ENCODE results near the gene ARL13A.
"Not testable (repeated sequence)": the region's sequence is repeated elsewhere in the genome, so short reads cannot be mapped to it uniquely, and the experiment has no call there.

Gene ARL13A

GRCh38 chrX:100969408-100969807 lies at the start of gene ARL13A:
ARL13A (plus strand) TSS chrX:100969708; CDS start chrX:100973690, 3,982 bp downstream.
- no peak for DNase-seq (ENCODE audit: low spot score)

DNA sequence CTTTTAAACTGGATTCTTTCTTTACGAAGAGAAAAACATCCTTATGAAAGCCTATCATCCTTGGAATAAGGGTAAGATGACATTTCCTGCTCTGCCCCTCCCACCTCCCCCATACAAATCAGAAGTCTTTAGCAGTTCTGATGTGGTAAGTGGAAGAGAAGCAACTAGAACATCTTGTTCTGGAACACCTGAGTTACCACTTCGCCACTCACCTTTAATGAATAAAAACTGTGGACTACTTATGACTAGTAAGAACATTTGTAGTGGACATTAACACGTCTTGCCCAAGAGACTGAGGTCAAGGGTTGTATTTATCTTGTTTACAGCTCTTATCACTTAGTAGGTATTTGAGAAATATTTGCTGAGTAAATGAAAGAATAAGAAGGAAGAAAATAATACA lies 45.1 kb upstream of the ARL13A start:
- no peak for DNase-seq (ENCODE audit: low spot score)

DNA sequence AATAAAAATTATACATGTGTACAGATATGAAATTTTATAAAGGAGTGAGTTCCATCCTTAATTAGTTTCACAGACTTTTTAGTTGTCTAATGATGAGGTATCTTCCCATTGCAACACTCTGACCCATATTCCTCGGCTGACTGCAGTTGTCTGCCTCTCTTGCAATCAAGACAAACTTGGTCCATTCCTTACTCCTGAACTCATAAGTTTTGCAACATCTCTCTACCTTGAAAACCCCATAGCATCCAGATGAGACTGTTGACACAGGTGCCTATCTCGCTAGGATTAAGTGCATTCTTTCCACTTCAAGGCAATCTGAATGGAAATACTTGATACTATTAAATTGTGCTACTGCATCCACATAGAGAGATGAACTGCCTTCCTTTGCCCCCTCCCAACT lies 43.1 kb upstream of the ARL13A start:
- no peak for DNase-seq (ENCODE audit: low spot score)

- peak; percentile 21 for DNase-seq (ENCODE audit: low spot score)
Measured at GRCh38 chrX:100928660-100929613, 40.6 kb upstream of the ARL13A start, which contains the start of gene XKRX. XKRX (minus strand) TSS chrX:100928917; CDS start chrX:100928304, 613 bp downstream.

GRCh38 chrX:100931218-100931924 lies 38.1 kb upstream of the ARL13A start:
- no peak for DNase-seq (ENCODE audit: low spot score)

- DNase-seq (ENCODE audit: low spot score): no peak
Measured at GRCh38 chrX:100931925-100932285, 37.6 kb upstream of the ARL13A start.

GRCh38 chrX:100935767-100936166 lies 33.7 kb upstream of the ARL13A start:
- no peak for DNase-seq (ENCODE audit: low spot score)

- DNase-seq (ENCODE audit: low spot score): no peak
Measured at GRCh38 chrX:100939333-100939732, 30.2 kb upstream of the ARL13A start.

DNA sequence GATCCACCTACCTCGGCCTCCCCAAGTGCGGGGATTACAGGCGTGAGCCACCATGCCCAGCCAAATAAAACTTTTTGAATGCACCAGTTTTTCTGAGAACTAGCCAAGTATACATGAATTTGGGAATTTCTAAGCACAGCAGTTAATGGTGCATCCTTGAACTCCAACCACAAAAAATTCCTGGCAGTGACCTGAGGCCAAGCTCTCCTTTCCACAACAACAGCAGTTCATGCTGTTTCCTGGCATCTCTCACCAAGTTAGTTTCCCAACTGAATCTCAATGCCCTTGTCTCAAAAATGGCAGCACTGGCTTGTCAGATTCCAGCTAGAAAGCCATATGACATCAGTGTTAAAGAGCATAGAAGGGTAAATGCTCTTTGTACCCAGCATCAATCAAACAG lies 24.9 kb upstream of the ARL13A start:
- no peak for DNase-seq (ENCODE audit: low spot score)

DNA sequence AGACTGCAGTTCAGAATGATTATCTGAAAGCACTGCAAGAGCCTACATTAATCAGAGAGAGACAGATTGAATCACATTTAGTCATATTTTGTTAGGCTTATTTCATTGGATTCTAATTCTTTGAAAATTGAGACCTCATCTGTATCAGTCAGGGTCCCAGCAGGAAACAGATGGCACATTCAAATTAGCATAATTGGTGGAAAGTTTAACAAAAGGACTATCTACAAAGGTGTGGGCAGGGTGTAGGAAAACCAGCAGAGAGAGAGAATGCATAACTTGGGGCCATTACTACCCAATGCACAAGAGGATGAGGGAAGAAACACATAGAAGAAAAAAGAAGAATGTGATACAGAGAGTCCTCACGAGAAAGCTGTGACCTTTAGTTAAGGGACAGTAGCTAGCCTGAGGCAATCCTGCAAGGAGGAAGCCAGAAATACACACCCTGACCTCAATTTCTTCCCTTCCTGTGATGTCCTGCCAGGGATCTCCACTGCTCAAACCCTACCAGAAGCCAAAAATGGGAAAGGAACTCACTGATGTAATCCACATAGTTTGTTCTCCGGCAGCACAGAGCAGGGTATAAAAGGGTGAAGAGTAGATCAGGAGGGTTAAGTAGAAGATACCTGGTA lies 23.1 kb upstream of the ARL13A start:
- no peak for DNase-seq (ENCODE audit: low spot score)

DNA sequence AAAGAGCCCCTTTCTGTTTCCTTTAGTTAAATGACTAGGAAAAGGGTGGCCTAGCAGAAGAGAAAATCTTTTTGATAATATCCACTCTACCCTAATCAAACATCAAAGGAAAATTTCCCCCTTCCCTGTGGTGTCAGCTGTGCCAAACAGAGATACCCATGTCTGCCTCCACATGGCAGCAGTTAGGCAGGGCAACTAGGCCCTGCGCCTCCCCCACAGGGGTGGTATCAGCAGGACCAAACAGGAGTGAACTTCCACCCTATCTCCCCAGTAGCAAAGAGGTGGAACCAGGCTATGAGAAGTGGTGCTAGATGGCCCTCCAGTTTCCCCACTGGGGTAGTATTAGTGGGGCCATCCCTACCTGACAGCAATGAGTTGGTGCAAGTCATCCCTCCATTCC lies 21.0 kb upstream of the ARL13A start:
- no peak for DNase-seq (ENCODE audit: low spot score)

- DNase-seq (ENCODE audit: low spot score): no peak
Measured at GRCh38 chrX:100962811-100963210, 6.7 kb upstream of the ARL13A start.

GRCh38 chrX:100964362-100964761 lies 5.1 kb upstream of the ARL13A start:
- no peak for DNase-seq (ENCODE audit: low spot score)

DNA sequence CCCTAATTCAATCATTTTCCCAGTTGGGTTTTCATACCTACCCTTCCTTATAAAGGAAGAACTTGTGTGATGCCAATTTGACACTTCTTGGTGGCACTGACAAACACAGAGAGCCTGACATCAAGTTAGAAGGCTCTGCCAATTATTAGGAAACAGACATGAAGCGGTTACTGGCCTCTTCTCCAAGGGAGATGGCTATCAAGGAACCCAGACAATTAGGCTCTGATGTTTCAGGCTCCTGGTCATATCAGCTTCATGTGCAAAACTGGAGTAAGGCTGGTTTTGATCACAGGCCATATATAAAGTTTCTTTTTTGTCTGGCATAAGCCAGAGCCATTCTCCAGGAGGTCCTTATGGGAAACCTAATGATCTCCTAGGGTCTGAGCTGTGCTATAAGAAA lies 428 bp downstream of the ARL13A start:
- DNase-seq (ENCODE audit: low spot score): no peak

DNA sequence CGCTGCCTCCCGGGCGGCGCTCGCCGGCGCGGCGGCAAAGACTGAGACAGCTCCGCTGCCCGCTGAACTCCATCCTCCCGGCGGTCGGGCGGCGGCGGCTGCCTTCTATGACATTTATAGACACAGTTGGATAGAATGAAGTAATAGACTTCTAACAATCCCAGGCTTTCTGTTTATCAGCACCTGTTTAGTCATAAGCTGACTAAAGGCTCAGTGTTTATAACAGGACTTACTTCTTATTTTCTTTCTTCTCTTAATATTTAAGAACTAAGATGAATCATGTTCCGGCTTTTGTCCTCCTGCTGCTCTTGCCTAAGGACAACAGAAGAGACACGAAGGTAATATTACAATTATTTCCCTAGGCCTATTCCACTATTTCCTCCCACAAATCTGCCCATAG lies 3.9 kb downstream of the ARL13A start:
- no peak for DNase-seq (ENCODE audit: low spot score)

DNA sequence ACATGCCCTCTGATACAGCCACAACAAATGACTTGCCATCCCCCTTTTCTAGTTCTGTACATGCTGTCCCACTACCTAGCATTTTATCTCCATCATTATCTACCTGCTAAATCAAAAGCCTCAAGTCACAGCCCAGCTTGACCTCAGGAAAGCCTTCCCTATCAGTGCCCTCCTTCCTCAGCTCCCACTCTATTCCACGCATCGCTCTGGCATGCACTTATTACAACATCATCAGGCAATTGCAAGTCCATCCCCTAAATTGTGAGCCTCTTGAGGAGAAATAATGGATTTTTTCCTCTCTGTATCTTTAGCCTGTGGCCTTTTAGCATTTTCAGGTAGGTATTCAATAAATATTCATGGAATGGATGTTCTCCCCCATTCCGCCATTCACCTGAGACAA lies 5.7 kb downstream of the ARL13A start:
- DNase-seq (ENCODE audit: low spot score): no peak

GRCh38 chrX:100976211-100976610 lies 6.7 kb downstream of the ARL13A start:
- no peak for DNase-seq (ENCODE audit: low spot score)

DNA sequence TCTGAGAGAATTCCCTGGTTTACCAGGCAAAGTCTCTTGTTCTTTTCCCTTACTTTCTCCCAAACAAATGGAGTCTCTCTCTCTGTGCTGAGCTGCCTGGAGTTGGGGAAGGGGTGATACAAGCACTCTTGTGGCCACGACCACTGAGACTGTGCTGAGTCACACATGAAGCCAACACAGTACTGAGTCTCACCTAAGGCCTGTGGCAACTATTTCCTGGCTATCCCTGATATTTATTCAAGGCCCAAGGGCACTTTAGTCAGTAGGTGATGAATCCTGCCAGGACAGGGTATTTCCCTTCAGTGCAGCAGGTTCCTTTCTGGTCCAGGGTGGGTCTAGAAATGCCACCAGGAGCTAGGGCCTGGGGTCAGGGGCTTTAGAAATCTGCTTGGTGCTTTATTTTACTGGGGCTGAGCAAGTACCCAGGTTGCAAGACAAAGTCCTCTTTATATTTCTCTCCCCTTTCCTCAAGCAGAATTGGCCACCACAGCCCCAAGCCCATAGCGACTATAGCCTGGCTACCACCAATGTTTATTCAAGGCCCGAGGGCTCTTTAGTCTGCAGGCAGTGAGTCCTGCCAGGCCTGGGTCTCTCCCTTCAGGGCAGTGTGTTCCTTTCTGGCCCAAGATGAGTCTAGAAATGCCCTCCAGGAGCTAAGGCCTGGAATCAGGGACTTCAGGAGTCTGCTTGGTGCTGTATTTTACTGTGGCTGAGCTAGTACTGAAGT lies 10.5 kb downstream of the ARL13A start:
- DNase-seq (ENCODE audit: low spot score): no peak

DNA sequence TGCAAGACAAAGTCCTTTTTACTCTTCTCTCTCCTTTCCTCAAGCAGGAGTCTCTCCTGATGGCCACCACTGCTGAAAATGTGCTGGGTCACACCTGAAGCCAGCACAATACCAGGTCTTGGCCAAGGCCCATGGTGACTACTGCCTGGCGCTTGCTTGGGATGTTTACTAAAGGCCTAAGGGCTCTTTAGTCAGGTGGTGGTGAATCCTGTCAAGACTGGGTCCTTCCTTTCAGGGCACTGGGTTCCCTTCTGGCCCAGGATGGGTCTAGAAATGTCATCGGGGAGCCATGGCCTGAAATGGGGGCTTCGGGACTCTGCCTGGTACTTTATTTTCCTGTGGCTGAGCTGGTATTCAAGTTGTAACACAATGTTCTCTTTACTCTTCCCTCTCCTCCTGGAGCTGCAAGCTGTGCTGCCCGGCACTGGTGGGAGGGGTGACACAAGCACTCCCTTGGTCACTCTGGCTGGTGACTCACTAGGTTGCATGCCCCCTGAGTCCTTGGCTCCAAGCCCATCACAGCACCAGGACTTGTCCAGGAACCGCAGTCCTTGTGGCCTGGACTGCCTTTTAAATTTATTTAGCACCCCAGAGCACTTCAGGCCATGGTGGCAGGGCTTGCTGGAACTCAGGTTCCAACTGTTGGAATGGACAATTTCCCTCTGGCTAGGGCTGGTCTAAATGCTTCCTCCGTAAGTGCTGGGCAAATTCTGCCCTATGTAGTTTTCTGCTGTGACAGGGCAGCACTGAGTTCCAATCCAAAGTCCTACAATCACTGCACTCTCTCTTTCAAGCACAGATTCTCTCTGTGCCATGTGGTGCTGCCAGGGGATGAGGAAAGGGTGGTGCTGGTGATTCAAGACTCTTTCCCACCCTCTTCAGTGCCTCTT lies 11.3 kb downstream of the ARL13A start:
- DNase-seq (ENCODE audit: low spot score): no peak

- not testable (repeated sequence) for DNase-seq (ENCODE audit: low spot score)
Measured at GRCh38 chrX:100981498-100981845, 12.0 kb downstream of the ARL13A start.

DNA sequence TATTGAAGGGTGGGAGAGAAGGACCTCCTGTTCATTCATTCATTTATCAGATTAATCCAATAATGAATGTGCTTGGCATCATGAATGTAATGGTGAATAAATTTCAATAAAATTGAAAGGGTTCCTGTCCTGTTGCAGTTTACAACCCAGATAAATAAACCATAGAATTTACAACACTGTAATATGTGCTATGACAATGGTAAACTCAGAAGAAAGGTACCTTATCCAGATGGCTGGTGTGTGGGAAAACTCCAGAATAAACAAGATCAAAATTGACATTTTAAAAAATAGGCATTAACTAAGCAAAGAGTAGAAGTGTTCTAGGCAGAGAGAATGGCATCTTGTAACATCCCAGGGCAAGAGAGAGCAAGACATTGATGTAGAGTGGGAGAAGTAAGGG lies 15.3 kb downstream of the ARL13A start:
- no peak for DNase-seq (ENCODE audit: low spot score)
